K562 (cell line): Measurements from ENCODE around the gene CACNA1C.

ENCODE experiments used
- BRCA1 ChIP-seq, 2 experiments: fragments of 450-650 bp in 1 of 2; sonication (generic) in 1 of 2; formaldehyde crosslinking in 1 of 2; IDR thresholded peaks; 2 replicates each; pipeline versions ENCODE4 v1.5.0 to v1.6.1; 2017 to 2020; ENCODE audit warnings: mild to moderate bottlenecking in 1 of 2, missing genetic modification reagents in 1 of 2
- CBFB ChIP-seq: sonication (generic); formaldehyde crosslinking; IDR thresholded peaks from 2 replicates; pipeline ENCODE4 v1.4.0; 2020; ENCODE audit warnings: mild to moderate bottlenecking, missing genetic modification reagents
- DDX20 ChIP-seq: fragments of 450-650 bp; IDR thresholded peaks from 2 replicates; pipeline ENCODE4 v1.6.1; 2016; ENCODE audit warnings: missing genetic modification characterization, low read depth, mild to moderate bottlenecking, missing compliant biosample characterization, moderate library complexity
- HBP1 ChIP-seq: fragments of 450-650 bp; formaldehyde crosslinking; IDR thresholded peaks from 2 replicates; pipeline ENCODE4 v1.4.0; 2022; ENCODE audit warnings: missing genetic modification characterization
- KDM1A ChIP-seq, 2 experiments: fragments of 450-650 bp; IDR thresholded peaks; 2 replicates each; pipeline ENCODE4 v1.6.1; 2016; ENCODE audit warnings: mild to moderate bottlenecking in 2 of 2
- MXI1 ChIP-seq: IDR thresholded peaks from 2 replicates; pipeline ENCODE4 v1.6.1; 2011; ENCODE audit warnings: low read depth, mild to moderate bottlenecking, improper control_type of control experiment, low read length
- NR2C1 ChIP-seq, 2 experiments: fragments of 450-650 bp; IDR thresholded peaks; 2 replicates each; pipeline ENCODE4 v1.6.1; 2017; ENCODE audit warnings: mild to moderate bottlenecking in 2 of 2, antibody characterized with exemption in 1 of 2, inconsistent platforms in 1 of 2, missing compliant biosample characterization in 1 of 2, missing genetic modification characterization in 1 of 2
- POLR2AphosphoS5 ChIP-seq: IDR thresholded peaks from 2 replicates; pipeline ENCODE4 v1.6.1; 2011; ENCODE audit warnings: mild to moderate bottlenecking, low read depth, low read length, moderate library complexity; ENCODE audit not compliant: control insufficient read depth, insufficient read depth
- RBM22 ChIP-seq: fragments of 200-400 bp; formaldehyde crosslinking; IDR thresholded peaks from 2 replicates; pipeline ENCODE4 v1.6.1; 2018; ENCODE audit warnings: low read length, low read depth; ENCODE audit not compliant: poor library complexity, severe bottlenecking
- ZBTB7A ChIP-seq: IDR thresholded peaks from 2 replicates; pipeline ENCODE4 v1.6.1; 2011; ENCODE audit warnings: low read depth, mild to moderate bottlenecking, low read length, moderate library complexity, borderline replicate concordance; ENCODE audit not compliant: control insufficient read depth
- ZNF175 ChIP-seq: fragments of 200-800 bp; sonication (Bioruptor generic); IDR thresholded peaks from 2 replicates; pipeline ENCODE4 v1.6.1; 2016; ENCODE audit warnings: low read depth, mild to moderate bottlenecking, missing genetic modification characterization, missing compliant biosample characterization
- ZSCAN29 ChIP-seq: fragments of 450-650 bp; IDR thresholded peaks from 2 replicates; pipeline ENCODE4 v1.6.1; 2017
- TF ChIP-seq, protein P1 (sequence below), 3 experiments: fragments of 200-800 bp in 1 of 3; fragments of 250-450 bp in 1 of 3; fragments of 450-650 bp in 1 of 3; sonication (Bioruptor Pico) in 1 of 3; sonication (Bioruptor generic) in 1 of 3; formaldehyde crosslinking in 1 of 3; IDR thresholded peaks; 2 replicates each; pipeline versions ENCODE4 v1.6.1 to v1.8.0; 2016 to 2022; ENCODE audit warnings: mild to moderate bottlenecking in 2 of 3, missing genetic modification characterization in 2 of 3, missing compliant biosample characterization in 1 of 3, moderate library complexity in 1 of 3

- TF ChIP-seq MXI1 (no peak), RBM22 (no peak), ZSCAN29 (no peak), ZNF175 (no peak), KDM1A (IDR thresholded peaks at IDR 0.05) (no peak), BRCA1 (IDR thresholded peaks at IDR 0.05) (no peak), BRCA1 (CRISPR knock-in tag; IDR thresholded peaks at IDR 0.05) (no peak), DDX20 (tag) (no peak), CBFB (CRISPR knock-in tag) (no peak), POLR2AphosphoS5 (no peak), NR2C1 (IDR thresholded peaks at IDR 0.05) (no peak), NR2C1 (tag; IDR thresholded peaks at IDR 0.05) (no peak), HBP1 (CRISPR knock-in tag) (no peak), ZBTB7A (no peak)
- TF ChIP-seq, protein P1, sequence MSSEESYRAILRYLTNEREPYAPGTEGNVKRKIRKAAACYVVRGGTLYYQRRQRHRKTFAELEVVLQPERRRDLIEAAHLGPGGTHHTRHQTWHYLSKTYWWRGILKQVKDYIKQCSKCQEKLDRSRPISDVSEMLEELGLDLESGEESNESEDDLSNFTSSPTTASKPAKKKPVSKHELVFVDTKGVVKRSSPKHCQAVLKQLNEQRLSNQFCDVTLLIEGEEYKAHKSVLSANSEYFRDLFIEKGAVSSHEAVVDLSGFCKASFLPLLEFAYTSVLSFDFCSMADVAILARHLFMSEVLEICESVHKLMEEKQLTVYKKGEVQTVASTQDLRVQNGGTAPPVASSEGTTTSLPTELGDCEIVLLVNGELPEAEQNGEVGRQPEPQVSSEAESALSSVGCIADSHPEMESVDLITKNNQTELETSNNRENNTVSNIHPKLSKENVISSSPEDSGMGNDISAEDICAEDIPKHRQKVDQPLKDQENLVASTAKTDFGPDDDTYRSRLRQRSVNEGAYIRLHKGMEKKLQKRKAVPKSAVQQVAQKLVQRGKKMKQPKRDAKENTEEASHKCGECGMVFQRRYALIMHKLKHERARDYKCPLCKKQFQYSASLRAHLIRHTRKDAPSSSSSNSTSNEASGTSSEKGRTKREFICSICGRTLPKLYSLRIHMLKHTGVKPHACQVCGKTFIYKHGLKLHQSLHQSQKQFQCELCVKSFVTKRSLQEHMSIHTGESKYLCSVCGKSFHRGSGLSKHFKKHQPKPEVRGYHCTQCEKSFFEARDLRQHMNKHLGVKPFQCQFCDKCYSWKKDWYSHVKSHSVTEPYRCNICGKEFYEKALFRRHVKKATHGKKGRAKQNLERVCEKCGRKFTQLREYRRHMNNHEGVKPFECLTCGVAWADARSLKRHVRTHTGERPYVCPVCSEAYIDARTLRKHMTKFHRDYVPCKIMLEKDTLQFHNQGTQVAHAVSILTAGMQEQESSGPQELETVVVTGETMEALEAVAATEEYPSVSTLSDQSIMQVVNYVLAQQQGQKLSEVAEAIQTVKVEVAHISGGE (CRISPR knock-in tag; IDR thresholded peaks at IDR 0.05), result no peak
These were observed 281.5 kb downstream of the CACNA1C start for GRCh38 chr12:2334271-2334670.
